Left forelimb (tissue), 1 donor: ENCODE measurements around the gene ARAP1.

Experiments used
- DNase-seq: peaks from one replicate; pipeline ENCODE4 v3.0.0-alpha.2; 2018; ENCODE audit warnings: low spot score

Gene ARAP1

DNA sequence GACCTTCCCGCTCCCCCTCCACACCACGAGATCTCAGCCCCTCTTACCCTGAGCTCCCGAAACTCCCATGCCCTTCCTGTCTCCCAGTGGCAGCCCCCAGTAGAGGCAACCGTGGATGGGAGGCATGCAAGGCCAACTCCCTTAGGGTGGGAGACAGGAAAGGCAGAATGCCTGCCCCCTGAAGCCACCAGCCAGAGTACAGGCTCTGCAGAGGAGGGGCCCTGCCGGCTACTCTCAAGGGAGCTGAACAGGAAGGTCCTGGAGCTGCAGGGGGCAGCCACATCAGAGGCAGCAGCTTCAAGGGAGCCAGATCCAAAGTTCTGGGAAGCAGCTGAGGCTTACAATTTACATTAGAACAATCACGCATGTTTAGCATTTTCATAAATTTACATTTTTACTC is 116.3 kb downstream of the ARAP1 start:
- DNase-seq: no peak

DNA sequence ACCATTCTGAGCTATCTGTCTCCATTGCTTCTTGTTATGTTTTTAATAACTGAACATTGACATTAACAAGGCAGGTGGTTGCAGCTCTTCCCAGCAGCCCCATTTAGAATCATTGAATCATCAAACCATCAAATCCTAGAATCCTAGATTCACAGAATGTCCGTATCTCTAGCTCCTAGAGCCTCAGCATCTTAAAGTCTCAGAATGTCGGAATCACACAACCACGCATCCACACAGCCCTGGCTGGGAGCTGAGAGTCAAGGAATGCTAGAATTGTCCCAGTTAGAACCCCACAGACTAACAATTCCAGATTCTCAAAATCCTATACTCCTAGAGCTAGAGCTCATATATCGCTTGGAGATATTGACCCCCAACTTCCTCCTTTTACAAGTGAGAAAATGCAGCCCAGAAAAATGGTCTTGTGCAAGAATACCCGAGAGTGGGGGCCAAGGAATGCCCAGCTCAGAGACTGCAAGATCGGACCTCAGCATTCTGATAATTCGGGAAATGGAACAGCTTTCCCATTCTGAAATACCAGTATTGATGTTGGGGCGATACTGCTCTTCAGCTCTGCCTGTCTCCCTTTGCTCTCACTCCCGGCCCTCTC is 116.8 kb downstream of the ARAP1 start:
- no peak for DNase-seq
